Erythroblast (primary cell): ENCODE results near the gene OR13A1.

Source experiments
- GATA1 ChIP-seq: IDR thresholded peaks from 2 replicates; pipeline ENCODE4 v1.6.1; 2011; ENCODE audit warnings: low read depth, mild to moderate bottlenecking, control low read depth, low read length, moderate library complexity
- POLR2A ChIP-seq: IDR thresholded peaks from 2 replicates; pipeline ENCODE4 v1.6.1; 2011; ENCODE audit warnings: mild to moderate bottlenecking, low read length

DNA sequence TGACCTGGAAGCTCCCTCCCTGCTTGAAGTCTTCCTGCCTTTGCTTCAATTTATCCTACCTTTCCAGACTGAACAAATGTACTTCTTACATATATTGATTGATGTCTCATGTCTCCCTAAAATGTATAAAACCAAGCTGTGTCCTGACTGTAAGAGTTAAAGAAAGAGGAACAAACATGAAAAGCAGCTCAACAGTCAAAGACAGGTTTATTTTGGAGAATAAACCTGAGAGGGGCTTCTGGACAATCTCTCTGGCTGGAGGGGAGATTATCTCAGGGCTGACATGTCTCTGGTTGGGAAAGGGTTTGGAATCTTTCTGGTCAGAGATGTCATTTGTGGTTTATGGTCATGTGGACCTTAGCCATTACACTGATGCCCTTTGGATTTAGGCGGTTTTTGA is 41.0 kb downstream of the OR13A1 start:
- TF ChIP-seq POLR2A = no peak
- no peak for TF ChIP-seq GATA1
